Limb (tissue), 2 donors: ENCODE results near the gene WNT7A.

Experiments
- DNase-seq, 2 donors: peaks; one replicate each; pipeline ENCODE4 v3.0.0-alpha.2; 2016; ENCODE audit errors: extremely low spot score in 2 of 2

WNT7A gene

DNA sequence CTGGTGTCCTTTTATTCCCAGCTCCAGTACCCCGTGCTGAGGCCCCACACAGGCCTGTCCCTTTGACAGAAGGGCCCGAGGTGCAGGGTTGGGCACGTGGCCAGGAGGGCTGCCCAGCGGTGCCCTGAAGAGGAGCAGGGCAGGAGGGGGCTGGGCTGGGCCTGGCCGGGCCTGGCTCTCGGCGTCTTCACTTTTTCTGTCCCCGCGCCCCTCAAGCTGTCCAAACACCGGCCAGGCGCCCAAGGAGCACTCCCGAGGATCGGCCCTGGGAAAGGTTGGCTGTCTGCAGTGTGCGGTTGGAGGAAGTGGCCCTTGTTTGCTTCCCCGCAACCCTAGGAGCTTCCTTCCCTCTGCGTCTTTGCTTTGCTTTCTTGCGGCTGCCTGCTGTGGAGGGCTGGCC is 84.1 kb downstream of the WNT7A start:
- no peak for DNase-seq

DNA sequence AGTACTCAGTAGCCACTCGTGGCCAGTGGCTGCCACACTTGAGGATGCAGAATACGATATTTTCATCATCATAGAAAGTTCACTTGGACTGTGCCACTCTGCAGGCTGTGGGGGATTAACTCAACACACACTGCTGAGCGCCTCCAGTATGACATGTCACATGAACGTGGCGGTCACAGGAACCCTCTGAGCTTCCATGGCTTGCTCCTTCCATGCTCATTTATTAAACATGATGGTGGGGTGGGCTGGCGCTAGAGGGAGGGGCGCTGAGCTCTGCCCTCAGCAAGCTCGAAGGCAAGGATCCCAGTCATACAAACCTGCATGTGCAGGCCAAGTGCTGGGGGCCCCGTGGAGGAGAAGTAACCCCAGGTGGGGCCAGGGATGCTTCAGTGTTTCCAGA is 85.5 kb downstream of the WNT7A start:
- DNase-seq: no peak

- DNase-seq: no peak
Measured at GRCh38 chr3:13793451-13793850, 86.4 kb downstream of the WNT7A start.

DNA sequence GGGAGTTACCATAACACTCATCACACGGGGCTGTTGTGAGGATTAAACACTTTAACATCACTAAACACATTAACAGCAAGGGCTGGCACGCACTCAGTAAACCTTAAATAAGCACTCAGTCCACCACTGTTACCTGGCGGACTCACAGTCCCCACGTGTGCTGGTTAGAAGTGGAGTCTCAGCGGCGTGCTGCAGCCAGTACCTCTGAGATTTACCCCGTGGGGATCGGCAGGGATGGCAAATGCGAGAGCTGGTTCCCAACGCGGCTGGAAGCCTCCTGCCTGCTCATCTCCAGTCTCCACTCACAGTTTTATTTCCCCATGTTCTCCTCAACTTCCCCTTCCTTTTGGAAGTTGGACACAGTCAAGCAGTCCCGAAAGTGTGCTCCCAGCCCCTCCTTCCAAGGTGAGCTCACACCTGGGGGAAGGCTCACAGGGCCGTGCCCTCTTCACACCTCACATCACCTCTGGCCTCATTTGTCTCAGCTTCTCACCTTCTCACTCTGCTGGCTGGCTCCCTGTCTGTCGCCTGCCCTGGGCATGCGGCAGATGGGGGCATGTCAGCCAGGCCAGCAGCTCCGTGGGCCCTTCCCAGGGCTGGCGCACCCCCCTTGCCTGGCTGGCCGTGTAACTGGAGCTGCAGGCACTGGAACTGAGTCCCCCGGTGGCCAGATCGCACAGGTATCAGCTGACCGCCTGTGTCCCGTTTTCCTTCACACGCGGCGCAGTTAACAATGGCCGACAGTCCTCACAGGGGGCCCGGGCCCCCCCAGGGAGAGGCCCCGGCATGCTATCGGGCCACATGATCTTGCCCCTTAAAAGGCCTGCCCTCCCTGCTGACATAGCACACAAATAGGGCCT is 87.1 kb downstream of the WNT7A start:
- DNase-seq: no peak

- no peak for DNase-seq
Measured at GRCh38 chr3:13792051-13792490, 87.8 kb downstream of the WNT7A start.

DNA sequence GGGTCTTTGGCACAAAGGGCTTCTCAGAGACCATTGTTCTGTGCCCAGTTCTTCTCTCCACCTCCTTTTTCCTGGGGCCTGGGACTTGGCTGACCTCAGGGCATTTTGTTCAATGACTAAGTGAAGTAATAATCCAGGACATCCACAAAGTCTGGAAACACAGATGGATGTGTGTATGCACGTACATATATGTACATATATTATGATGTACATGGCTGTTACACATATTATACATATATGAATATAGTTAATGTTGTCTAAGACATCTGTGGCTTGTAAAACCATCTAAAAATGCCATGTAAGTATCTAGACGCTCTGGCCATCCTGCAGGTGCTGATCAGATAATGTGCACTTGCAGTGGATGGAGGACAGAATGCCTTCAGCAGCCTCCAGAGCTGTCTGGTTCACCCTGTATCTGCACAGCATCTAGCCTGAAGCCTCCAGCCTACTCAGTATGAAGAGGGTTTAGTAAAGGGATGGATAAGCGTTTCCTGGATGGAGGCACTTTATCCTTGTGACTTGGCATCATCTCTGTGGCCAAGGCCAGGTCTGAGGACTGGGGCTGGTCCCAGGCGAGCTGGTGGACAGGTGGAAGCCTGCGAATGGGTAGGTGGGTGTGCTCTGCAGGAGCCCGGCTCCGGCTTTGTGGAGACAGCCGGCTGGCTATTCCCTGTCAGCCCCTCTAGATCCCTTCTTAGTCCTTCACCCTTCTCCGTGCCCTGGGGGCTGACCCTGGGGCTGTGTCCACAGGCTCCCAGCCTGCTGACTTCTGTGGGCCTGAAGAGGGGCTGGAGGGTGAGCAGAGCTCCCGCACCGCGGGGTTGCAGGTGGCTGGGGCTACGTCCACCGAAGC is 88.4 kb downstream of the WNT7A start:
- DNase-seq: no peak

DNA sequence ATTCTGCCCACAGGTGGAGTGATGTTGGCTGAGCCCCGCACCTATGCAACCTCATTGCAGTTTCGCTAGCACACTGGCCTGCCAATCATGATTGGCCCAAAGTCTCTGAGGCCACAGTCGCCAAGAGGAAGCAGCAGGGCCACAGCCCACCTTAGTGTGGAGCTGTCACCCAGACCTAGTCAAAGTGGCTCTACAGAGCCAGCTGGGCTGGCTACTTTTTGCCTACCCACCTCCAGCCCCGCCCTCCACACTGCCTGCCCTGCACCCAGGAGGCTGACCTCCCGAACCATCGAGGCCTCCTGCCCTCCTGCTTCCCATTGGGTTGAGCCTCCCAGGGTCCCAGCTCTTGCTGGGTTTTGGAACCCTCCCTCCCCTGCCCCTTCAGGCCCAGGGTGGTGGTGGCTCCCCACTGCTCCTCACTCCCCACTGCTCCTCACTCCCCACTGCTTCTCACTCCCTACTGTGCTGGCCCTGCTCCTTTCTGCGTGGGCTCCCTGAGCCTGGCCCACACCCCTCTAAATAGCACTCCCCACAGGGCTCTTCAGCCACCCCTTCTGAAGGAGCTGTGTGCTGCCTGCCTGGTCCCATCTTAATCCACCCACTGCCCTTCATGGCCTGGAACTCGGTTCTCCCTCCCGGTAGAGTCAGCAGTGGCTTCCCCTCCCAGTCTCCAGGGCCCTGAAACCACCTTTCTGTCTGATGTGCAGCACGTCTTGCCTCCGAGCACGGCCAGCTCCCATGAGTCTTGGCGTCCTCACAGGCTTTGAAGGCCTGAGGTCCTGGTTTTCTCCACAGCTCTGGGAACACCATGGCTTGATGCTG is 89.3 kb downstream of the WNT7A start:
- no peak for DNase-seq

DNA sequence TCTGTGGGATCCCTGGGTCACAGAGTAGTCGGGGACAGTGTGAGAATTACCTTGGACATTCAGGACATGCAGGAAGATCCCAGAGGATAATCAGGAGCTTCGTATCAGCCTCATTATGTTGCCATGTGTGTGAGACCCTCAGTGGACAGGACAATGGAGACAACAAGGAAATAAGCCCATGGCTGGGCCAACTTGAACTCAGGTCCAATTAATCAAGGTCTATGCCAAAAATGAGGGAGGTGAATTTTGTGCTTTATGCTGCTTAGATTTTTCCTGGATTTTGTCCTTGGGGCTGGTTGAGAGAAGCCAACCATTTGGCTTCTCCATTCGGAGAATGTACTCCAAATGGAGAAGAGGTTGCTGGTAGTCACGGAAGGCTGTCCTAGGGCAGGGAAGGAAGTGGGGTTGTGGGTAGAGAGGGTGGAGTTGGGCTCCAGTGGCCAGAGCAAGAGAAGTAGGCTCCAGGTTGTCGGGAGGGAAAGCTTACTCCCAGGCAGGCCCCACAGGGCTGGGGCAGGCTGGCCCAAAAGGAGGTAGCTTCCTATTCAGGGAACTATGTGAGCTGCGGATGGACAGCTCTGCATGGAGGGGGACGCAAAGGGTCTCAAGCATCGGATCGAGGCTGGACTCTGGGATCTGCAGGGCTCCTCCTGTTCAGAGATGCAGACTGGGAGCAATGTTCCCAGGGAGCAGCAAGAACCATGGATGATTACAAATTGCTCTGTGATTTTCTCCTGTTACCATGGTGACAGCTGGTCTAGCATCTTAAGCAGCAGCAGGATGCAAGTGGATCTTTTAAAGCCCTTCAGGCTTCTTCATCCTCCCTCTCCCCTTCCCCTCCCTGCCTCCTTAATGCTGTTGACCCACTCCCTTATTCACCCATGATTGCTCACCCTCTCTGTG is 91.1 kb downstream of the WNT7A start:
- no peak for DNase-seq

GRCh38 chr3:13787533-13788132 is 92.2 kb downstream of the WNT7A start:
- no peak for DNase-seq

DNA sequence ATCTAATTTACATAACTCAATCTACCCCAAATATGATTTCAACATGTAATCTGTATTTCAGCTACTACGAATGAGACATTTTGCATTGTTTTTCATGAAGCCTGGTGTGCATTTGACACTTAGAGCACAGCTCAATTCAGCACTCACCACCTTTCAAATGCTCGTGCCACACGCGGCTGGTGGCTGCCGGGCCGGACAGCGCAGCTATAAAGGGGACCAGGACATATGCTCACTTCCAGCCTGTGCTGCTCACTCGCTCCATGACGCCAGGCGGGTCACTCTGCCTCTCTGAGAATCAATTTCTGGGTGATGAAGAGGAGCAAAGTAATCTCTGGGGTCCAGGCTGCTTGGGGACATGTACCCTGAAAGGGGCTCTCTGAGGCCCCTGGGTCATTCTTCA is 93.1 kb downstream of the WNT7A start:
- no peak for DNase-seq

GRCh38 chr3:13785853-13786436 is 93.9 kb downstream of the WNT7A start:
- no peak for DNase-seq

DNA sequence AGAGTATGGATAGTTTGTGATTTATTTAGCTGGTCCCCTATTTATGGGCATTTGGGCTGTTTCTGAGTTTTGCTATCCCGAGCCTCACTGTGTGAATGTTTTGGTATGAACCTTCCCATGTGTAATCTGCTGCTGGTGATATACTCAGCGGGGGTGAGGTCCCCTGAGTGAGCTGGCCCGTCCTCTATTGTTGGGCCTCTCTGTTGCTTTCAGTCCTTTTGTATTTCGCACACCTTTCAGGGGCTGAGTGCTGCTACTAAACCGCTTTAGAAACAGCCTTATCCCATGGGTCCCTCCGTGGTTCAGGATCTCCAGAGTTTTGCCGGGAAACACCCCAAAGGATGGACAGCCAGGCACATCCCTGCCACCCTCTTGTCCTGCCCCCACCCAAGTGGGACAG is 94.5 kb downstream of the WNT7A start:
- no peak for DNase-seq

- no peak for DNase-seq
Measured at GRCh38 chr3:13783476-13783875, 96.4 kb downstream of the WNT7A start.

- DNase-seq: peak in 1 of 2 donors; percentile 14
Measured at GRCh38 chr3:13782501-13782900, 97.4 kb downstream of the WNT7A start.

DNA sequence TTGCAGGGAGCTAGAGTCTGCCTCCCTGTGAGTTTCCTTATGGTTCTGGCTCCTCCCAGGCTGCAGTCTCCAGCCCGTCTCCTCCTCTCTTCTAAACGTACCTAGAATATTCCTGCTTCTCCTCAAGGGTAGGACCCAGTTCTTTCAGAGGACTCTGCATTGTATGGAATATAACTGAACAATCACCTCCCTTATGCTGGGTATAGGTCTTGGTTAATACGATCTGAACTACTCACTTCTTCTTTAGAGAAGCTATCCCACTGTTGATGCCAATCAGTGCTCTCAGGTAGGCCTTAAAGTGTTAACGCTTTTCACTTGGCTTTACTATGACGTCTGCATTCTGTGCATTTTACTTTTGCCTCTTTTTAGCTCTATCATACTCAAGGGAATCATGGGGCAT is 98.5 kb downstream of the WNT7A start:
- no peak for DNase-seq

DNA sequence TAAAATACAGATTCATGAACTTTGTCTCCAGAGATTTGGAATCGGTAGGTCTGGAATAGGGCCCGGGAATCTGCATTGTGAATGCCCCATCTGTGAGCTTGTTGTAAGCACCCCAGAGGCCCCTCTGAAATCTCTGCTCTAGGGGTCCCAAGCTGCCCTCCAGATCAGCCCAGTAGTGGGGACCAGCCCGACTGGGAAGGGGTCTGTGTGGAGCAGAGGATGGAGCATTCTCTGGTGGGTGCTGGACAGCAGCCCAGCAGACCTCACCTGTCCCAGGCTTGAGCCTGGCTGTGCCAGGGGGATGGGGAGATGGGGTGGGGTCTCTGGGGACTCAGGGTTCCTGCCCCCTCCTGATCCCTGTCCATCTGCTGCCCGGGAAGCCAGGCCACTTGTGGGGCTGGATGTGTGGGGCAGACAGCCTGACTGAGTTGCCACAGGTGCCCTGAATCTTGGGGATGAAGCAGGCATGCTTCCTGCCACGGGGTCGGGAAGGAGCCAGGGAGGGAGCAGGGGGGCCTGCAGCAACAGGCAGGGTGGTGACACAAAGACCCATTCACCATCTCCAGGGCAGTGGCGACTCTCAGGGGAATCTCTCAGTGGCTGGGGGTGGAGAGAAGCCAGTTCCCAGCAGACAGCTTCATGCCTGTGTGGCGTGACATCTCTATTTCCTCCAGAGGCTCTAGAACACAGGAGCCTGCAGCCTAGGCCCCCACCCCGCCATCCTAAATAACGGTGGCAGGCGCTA is 99.3 kb downstream of the WNT7A start:
- peak in 1 of 2 donors; percentile 14 for DNase-seq

DNA sequence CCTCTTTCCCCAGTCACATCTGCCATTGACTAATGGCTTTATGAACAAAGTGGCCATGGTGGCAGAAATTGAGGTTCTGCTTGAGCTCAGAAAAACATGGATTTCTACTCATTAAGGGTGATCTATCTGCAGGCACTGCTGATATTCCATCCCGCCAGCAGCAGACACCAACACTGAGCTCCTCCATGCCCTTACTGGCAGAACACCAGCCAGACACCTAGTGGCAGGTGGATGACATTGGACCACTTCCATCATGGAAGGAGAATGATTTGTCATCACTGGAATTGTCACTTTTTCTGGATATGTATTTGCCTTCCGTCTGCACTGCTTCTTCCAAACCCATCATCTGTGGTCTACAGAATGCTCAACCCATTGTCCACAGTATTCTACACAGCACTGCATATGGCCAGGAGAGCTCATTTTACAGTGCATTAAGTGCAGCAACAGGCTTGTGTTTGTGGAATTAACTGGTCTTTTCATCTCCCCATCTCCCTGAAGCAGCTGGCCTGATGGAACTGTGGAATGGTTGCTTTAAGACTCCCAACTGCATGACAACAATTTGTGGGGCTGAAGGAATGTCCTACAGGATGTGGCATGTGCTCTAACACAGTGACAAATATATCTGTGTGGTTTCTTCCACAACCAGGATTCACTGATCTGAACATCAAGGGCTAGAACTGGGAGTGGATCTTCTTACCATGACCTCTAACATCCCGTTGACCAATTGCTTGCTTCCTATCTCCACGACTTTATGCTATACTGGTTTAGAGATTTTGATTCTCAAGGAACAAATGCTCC is 103.4 kb downstream of the WNT7A start:
- DNase-seq: no peak
